K562 (cell line): Measurements from ENCODE around the gene GALNT12. TPM values are rescaled to one million over a fixed set of nuclear protein-coding genes. Genes with fewer than 3 reads are reported as not detected.
A peak's percentile ranks its signal among the peaks of the same experiment; 100 is the strongest.

Experiments
- CREBBP ChIP-seq: IDR thresholded peaks from one replicate; pipeline ENCODE4 v1.6.1; 2012; ENCODE audit warnings: low read depth, mild to moderate bottlenecking, control low read depth, inconsistent platforms, low read length
- EP400 ChIP-seq: fragments of 450-650 bp; IDR thresholded peaks from 2 replicates; pipeline ENCODE4 v1.6.1; 2017; ENCODE audit warnings: antibody characterized with exemption, mild to moderate bottlenecking, moderate library complexity
- MGA ChIP-seq: fragments of 450-650 bp; IDR thresholded peaks from 2 replicates; pipeline ENCODE4 v1.6.1; 2016; ENCODE audit warnings: mild to moderate bottlenecking, moderate library complexity
- STAG1 ChIP-seq: sonication (generic); formaldehyde crosslinking; IDR thresholded peaks from 2 replicates; pipeline ENCODE4 v1.5.0; 2020; ENCODE audit warnings: missing genetic modification reagents, borderline replicate concordance
- ZNF12 ChIP-seq: sonication (generic); formaldehyde crosslinking; IDR thresholded peaks from 2 replicates; pipeline ENCODE4 v1.4.0; 2020; ENCODE audit warnings: mild to moderate bottlenecking, missing genetic modification reagents
- polyA plus RNA-seq, 8 experiments: library from polyadenylated mRNA; depleted of rRNA in 4 of 8; stranded (reverse) in 5 of 8; unstranded in 3 of 8; fragments of >200 nt; fragmentation: Nextera tagmentation in 2 of 8; fragmentation: Illumina TruSeq in 1 of 8; extraction: Ambion mirVana in 2 of 8; extraction: Trizol in 1 of 8; gene quantifications; 2 replicates each; pipeline versions ENCODE4 v1.2.1 to v1.2.3, GENCODE V29; 2011 to 2014; ENCODE audit warnings: inconsistent platforms in 1 of 8, missing spikeins in 1 of 8
- total RNA-seq, 7 experiments: library from RNA; depleted of rRNA in 6 of 7; stranded (reverse); fragments of >200 nt in 6 of 7; fragmentation: Illumina TruSeq in 2 of 7; extraction: Trizol in 2 of 7; gene quantifications; 2 replicates each; pipeline versions ENCODE4 v1.2.1 to v1.2.3, GENCODE V29; 2011 to 2021; ENCODE audit warnings: low replicate concordance in 1 of 7

The GALNT12 gene
- total and polyA plus RNA-seq, 9 of the 15 experiments (the other 6 are each of a cell fraction or from before 2014, with no cell fraction given), result 29.7 to 82.9 (median 44.2) TPM

GRCh38 chr9:98867429-98868168 is 60.1 kb downstream of the GALNT12 start (continued):
- TF ChIP-seq MGA (no peak), CREBBP (no peak), STAG1 (CRISPR knock-in tag) (no peak), EP400 (peak; percentile 90), ZNF12 (peak; percentile 68)
